Measurements from ENCODE around the gene POR. TPM values are rescaled to one million over a fixed set of nuclear protein-coding genes. Genes with fewer than 3 reads are reported as not detected.

Gene POR
- polyA plus RNA-seq, 1 of the 3 experiments (the other 2 are of a cell fraction): 68.7 TPM

- H4K20me1 ChIP-seq (ENCODE audit: insufficient read depth): no peaks in the 10 kb centered on the region
Observed at GRCh38 chr7:75984130-75985008, 69.4 kb downstream of the POR start.

More at GRCh38 chr7:75984130-75985008, 69.4 kb downstream of the POR start:
- Histone ChIP-seq H3K27me3 (ENCODE audit: insufficient read depth) (no peaks in the 10 kb centered on the region), H2AFZ (ENCODE audit: low read depth) (no peak overlapping the region), H3K4me2 (no peak overlapping the region), H3F3A (replicated peaks; ENCODE audit: insufficient read depth) (no peaks in the 10 kb centered on the region), H3K36me3 (replicated peaks in 1 of 2; ENCODE audit: control insufficient read depth in 1 of 2, insufficient read depth in 2 of 2, low read length in 1 of 2) (peaks cover 17 to 70% of the 10 kb centered on the region in 2 experiments), H3K79me2 (ENCODE audit: insufficient read depth) (no peaks in the 10 kb centered on the region), H3K27ac (ENCODE audit: low read depth in 2 of 2, low read length in 1 of 2) (no peak overlapping the region; a peak in 1 of 4 replicates), H3K9me3 (no peaks in the 10 kb centered on the region), H3K9me2 (no peaks in the 10 kb centered on the region), H3K4me1 (ENCODE audit: control insufficient read depth in 1 of 2, insufficient read depth in 2 of 2, low read depth in 1 of 2, low read length in 1 of 2) (peaks cover 0 to 4% of the 10 kb centered on the region in 2 experiments; a peak in 1 of 4 replicates), H3K4me3 (ENCODE audit: low read depth in 2 of 2, low read length in 1 of 2) (no peak overlapping the region), H3K9ac (no peak overlapping the region)
- ChIA-PET POLR2A (no interaction called here), CTCF (interaction anchor here (1.1 to 1.2 kb wide), 3 partner anchors 36 to 118 kb away, joined by 3 to 5 read pairs (median 4); no protein-coding TSS in a partner anchor)
- TF ChIP-seq USF1 (IDR thresholded peaks at IDR 0.05; ENCODE audit: borderline replicate concordance, low read depth) (no peak), GABPA (IDR thresholded peaks at IDR 0.05; ENCODE audit: low read depth) (no peak), NRF1 (IDR thresholded peaks at IDR 0.05; ENCODE audit: low read depth, low read length) (no peak), CTCF (IDR thresholded peaks at IDR 0.05) (no peak), SIN3A (IDR thresholded peaks at IDR 0.05; ENCODE audit: borderline replicate concordance, low read depth, low read length) (no peak), RXRA (IDR thresholded peaks at IDR 0.05; ENCODE audit: borderline replicate concordance, low read depth) (no peak), GATA2 (CRISPR knock-in tag; IDR thresholded peaks at IDR 0.05) (no peak), RAD21 (IDR thresholded peaks at IDR 0.05; ENCODE audit: low read length) (no peak), FOXM1 (IDR thresholded peaks at IDR 0.05; ENCODE audit: low read depth) (no peak)
- TF ChIP-seq, protein P1, sequence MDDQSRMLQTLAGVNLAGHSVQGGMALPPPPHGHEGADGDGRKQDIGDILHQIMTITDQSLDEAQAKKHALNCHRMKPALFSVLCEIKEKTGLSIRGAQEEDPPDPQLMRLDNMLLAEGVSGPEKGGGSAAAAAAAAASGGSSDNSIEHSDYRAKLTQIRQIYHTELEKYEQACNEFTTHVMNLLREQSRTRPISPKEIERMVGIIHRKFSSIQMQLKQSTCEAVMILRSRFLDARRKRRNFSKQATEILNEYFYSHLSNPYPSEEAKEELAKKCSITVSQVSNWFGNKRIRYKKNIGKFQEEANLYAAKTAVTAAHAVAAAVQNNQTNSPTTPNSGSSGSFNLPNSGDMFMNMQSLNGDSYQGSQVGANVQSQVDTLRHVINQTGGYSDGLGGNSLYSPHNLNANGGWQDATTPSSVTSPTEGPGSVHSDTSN (IDR thresholded peaks at IDR 0.05): no peak
- TF ChIP-seq, protein P2, sequence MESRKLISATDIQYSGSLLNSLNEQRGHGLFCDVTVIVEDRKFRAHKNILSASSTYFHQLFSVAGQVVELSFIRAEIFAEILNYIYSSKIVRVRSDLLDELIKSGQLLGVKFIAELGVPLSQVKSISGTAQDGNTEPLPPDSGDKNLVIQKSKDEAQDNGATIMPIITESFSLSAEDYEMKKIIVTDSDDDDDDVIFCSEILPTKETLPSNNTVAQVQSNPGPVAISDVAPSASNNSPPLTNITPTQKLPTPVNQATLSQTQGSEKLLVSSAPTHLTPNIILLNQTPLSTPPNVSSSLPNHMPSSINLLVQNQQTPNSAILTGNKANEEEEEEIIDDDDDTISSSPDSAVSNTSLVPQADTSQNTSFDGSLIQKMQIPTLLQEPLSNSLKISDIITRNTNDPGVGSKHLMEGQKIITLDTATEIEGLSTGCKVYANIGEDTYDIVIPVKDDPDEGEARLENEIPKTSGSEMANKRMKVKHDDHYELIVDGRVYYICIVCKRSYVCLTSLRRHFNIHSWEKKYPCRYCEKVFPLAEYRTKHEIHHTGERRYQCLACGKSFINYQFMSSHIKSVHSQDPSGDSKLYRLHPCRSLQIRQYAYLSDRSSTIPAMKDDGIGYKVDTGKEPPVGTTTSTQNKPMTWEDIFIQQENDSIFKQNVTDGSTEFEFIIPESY (IDR thresholded peaks at IDR 0.05; ENCODE audit: borderline replicate concordance, low read depth): no peak
- WGBS (ENCODE audit: low lambda C conversion rate): 97% methylated on average over 37 of the region's 44 CpGs
- peak; percentile 42 for DNase-seq
